HepG2 (cell line): ENCODE measurements around the gene TRAPPC3. TPM values are rescaled to one million over a fixed set of nuclear protein-coding genes. Genes with fewer than 3 reads are reported as not detected.
A peak's percentile ranks its signal among the peaks of the same experiment; 100 is the strongest.

Source experiments
- AHR ChIP-seq: IDR thresholded peaks from 2 replicates; pipeline ENCODE4 v1.6.1; 2018; ENCODE audit warnings: missing genetic modification reagents, missing compliant biosample characterization
- ATAD3A ChIP-seq: sonication (generic); formaldehyde crosslinking; IDR thresholded peaks from 2 replicates; pipeline ENCODE4 v1.4.0; 2020; ENCODE audit warnings: missing genetic modification reagents
- BORCS8-MEF2B ChIP-seq: sonication (generic); formaldehyde crosslinking; IDR thresholded peaks from 2 replicates; pipeline ENCODE4 v1.8.0; 2022; ENCODE audit warnings: mild to moderate bottlenecking, missing genetic modification reagents
- LCORL ChIP-seq, 2 experiments: fragments of 450-650 bp in 1 of 2; sonication (generic) in 1 of 2; formaldehyde crosslinking in 1 of 2; IDR thresholded peaks; 2 replicates each; pipeline versions ENCODE4 v1.5.0 to v1.6.1; 2017 to 2020; ENCODE audit warnings: antibody characterized with exemption in 1 of 2, missing genetic modification reagents in 1 of 2
- MIXL1 ChIP-seq: IDR thresholded peaks from 2 replicates; pipeline ENCODE4 v1.6.1; 2016
- POLR2A ChIP-seq, 2 experiments: IDR thresholded peaks; 2 replicates each; pipeline ENCODE4 v1.6.1; 2011; ENCODE audit warnings: low read depth in 2 of 2, low read length in 2 of 2, mild to moderate bottlenecking in 1 of 2, moderate library complexity in 1 of 2; ENCODE audit not compliant: insufficient read depth in 1 of 2
- PRPF4 ChIP-seq: fragments of 200-400 bp; formaldehyde crosslinking; IDR thresholded peaks from 2 replicates; pipeline ENCODE4 v1.6.1; 2016; ENCODE audit warnings: low read length, low read depth; ENCODE audit not compliant: poor library complexity, severe bottlenecking
- RBM22 ChIP-seq: fragments of 200-400 bp; formaldehyde crosslinking; optimal IDR thresholded peaks from 2 replicates; pipeline ENCODE3; 2017; ENCODE audit warnings: mild to moderate bottlenecking, low read length, moderate library complexity
- RFX5 ChIP-seq: IDR thresholded peaks from 2 replicates; pipeline ENCODE4 v1.6.1; 2011; ENCODE audit warnings: low read depth, low read length, improper control_type of control experiment
- SIX1 ChIP-seq: sonication (generic); formaldehyde crosslinking; IDR thresholded peaks from 2 replicates; pipeline ENCODE4 v1.4.0; 2020; ENCODE audit warnings: missing genetic modification reagents, borderline replicate concordance
- TBX3 ChIP-seq: fragments of 450-650 bp; IDR thresholded peaks from 2 replicates; pipeline ENCODE4 v1.6.1; 2017; ENCODE audit warnings: antibody characterized with exemption, mild to moderate bottlenecking, inconsistent platforms, borderline replicate concordance
- TEAD2 ChIP-seq: sonication (generic); formaldehyde crosslinking; IDR thresholded peaks from 2 replicates; pipeline ENCODE4 v1.9.0; 2021; ENCODE audit warnings: missing genetic modification reagents
- THAP11 ChIP-seq: IDR thresholded peaks from 2 replicates; pipeline ENCODE4 v1.6.1; 2016; ENCODE audit warnings: missing biosample characterization, missing genetic modification reagents
- XBP1 ChIP-seq: sonication (generic); formaldehyde crosslinking; IDR thresholded peaks from 2 replicates; pipeline ENCODE4 v1.5.0; 2020; ENCODE audit warnings: missing genetic modification reagents
- XRCC5 ChIP-seq: fragments of 200-400 bp; formaldehyde crosslinking; optimal IDR thresholded peaks from 2 replicates; pipeline ENCODE3; 2017; ENCODE audit warnings: mild to moderate bottlenecking, low read length
- ZNF20 ChIP-seq: sonication (generic); formaldehyde crosslinking; IDR thresholded peaks from 2 replicates; pipeline ENCODE4 v1.4.0; 2020; ENCODE audit warnings: mild to moderate bottlenecking, moderate library complexity, missing genetic modification reagents
- ZNF572 ChIP-seq: sonication (generic); formaldehyde crosslinking; IDR thresholded peaks from 2 replicates; pipeline ENCODE4 v1.5.1; 2020; ENCODE audit warnings: mild to moderate bottlenecking, missing genetic modification reagents
- ZNF629 ChIP-seq: sonication (generic); formaldehyde crosslinking; conservative IDR thresholded peaks from 2 replicates; pipeline ENCODE4 v1.5.0; 2020; ENCODE audit warnings: missing genetic modification reagents
- ZNF850 ChIP-seq: sonication (generic); formaldehyde crosslinking; conservative IDR thresholded peaks from 2 replicates; pipeline ENCODE4 v1.9.0; 2021; ENCODE audit warnings: mild to moderate bottlenecking, missing genetic modification reagents
- polyA plus RNA-seq, 8 experiments: library from polyadenylated mRNA; depleted of rRNA in 3 of 8; stranded (reverse) in 7 of 8; unstranded in 1 of 8; fragments of >200 nt; fragmentation: Illumina TruSeq in 4 of 8; extraction: Trizol in 4 of 8; gene quantifications; 2 replicates each; pipeline versions ENCODE4 v1.2.1 to v1.2.3, GENCODE V29; 2011 to 2016; ENCODE audit warnings: low read depth in 4 of 8, missing spikeins in 1 of 8, mixed read lengths in 1 of 8; ENCODE audit not compliant: insufficient read depth in 1 of 8
- total RNA-seq, 5 experiments: library from RNA; depleted of rRNA; stranded (reverse); fragments of >200 nt; fragmentation: Illumina TruSeq; extraction: Trizol; gene quantifications; 2 replicates each; pipeline ENCODE4 v1.2.3, GENCODE V29; 2016; ENCODE audit warnings: low read depth in 1 of 5
- TF ChIP-seq, protein P1 (sequence below): sonication (generic); formaldehyde crosslinking; conservative IDR thresholded peaks from 2 replicates; pipeline ENCODE4 v1.5.0; 2020; ENCODE audit warnings: missing genetic modification reagents
- TF ChIP-seq, protein P2 (sequence below): sonication (generic); formaldehyde crosslinking; IDR thresholded peaks from 2 replicates; pipeline ENCODE4; 2020; ENCODE audit warnings: missing genetic modification reagents, mild to moderate bottlenecking, borderline replicate concordance
- TF ChIP-seq, protein P3 (sequence below): sonication (generic); formaldehyde crosslinking; conservative IDR thresholded peaks from 2 replicates; pipeline ENCODE4 v1.4.0; 2020; ENCODE audit warnings: missing genetic modification reagents
- TF ChIP-seq, protein P4 (sequence below): sonication (generic); formaldehyde crosslinking; conservative IDR thresholded peaks from 2 replicates; pipeline ENCODE4 v1.4.0; 2020; ENCODE audit warnings: mild to moderate bottlenecking, missing genetic modification reagents, moderate library complexity

Gene TRAPPC3
- total and polyA plus RNA-seq, 2 of the 13 experiments (the other 11 are each of a cell fraction or from before 2014, with no cell fraction given) = 53.7 to 62.4 TPM

DNA sequence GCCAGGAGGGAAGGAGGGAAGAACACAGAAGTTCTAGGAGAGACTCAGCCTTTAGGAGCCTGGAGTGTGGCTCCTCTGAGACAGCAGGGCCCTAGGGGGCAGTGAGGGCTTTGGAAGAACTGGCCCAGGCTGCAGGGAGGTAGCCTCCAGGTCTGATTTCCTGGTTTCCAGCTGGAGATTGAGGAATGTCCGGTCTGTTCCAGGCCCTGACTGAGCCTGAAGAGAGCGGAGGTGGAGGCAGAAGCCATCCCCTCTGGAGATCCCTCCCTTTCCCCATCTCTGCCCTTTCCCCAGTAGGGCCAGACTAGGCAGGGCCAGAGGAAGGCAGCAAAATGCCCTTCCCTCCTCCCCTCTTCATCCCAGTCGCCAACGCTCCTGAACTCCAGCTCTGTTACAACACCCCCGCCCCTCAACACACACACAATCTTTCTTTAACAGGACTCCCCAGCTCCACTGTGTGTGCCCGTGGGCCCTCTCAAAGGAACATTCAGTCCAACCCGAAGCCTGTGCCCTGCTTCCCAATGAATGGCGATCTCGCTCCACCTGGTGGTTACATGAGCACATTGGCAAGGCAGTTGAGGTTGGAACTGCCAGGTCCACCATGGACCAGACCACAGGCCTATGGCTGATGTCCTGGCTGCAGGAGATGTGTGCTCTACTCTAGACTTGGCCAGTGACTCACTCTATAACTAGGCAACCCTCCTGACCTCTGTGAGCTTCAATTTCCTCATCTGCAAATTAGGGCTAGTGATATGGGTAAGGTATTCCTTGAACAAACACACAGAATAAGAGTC, 38.7 kb upstream of the TRAPPC3 start (continued):
- no peak for TF ChIP-seq ZNF850 (CRISPR knock-in tag)
- TF ChIP-seq XRCC5 = peak; percentile 94
- no peak for TF ChIP-seq ATAD3A (CRISPR knock-in tag)
- no peak for TF ChIP-seq PRPF4
- TF ChIP-seq BORCS8-MEF2B (CRISPR knock-in tag) = no peak
- TF ChIP-seq, protein P1, sequence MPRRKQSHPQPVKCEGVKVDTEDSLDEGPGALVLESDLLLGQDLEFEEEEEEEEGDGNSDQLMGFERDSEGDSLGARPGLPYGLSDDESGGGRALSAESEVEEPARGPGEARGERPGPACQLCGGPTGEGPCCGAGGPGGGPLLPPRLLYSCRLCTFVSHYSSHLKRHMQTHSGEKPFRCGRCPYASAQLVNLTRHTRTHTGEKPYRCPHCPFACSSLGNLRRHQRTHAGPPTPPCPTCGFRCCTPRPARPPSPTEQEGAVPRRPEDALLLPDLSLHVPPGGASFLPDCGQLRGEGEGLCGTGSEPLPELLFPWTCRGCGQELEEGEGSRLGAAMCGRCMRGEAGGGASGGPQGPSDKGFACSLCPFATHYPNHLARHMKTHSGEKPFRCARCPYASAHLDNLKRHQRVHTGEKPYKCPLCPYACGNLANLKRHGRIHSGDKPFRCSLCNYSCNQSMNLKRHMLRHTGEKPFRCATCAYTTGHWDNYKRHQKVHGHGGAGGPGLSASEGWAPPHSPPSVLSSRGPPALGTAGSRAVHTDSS = no peak
- TF ChIP-seq ZNF629 (CRISPR knock-in tag) = no peak
- TF ChIP-seq, protein P2, sequence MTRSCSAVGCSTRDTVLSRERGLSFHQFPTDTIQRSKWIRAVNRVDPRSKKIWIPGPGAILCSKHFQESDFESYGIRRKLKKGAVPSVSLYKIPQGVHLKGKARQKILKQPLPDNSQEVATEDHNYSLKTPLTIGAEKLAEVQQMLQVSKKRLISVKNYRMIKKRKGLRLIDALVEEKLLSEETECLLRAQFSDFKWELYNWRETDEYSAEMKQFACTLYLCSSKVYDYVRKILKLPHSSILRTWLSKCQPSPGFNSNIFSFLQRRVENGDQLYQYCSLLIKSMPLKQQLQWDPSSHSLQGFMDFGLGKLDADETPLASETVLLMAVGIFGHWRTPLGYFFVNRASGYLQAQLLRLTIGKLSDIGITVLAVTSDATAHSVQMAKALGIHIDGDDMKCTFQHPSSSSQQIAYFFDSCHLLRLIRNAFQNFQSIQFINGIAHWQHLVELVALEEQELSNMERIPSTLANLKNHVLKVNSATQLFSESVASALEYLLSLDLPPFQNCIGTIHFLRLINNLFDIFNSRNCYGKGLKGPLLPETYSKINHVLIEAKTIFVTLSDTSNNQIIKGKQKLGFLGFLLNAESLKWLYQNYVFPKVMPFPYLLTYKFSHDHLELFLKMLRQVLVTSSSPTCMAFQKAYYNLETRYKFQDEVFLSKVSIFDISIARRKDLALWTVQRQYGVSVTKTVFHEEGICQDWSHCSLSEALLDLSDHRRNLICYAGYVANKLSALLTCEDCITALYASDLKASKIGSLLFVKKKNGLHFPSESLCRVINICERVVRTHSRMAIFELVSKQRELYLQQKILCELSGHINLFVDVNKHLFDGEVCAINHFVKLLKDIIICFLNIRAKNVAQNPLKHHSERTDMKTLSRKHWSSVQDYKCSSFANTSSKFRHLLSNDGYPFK (CRISPR knock-in tag) = 0 out of 2 replicates have a peak, but pooled peaks have one; percentile 53
- no peak for TF ChIP-seq LCORL (IDR thresholded peaks at IDR 0.05)
- TF ChIP-seq LCORL (CRISPR knock-in tag; IDR thresholded peaks at IDR 0.05) = peak; percentile 55
- TF ChIP-seq RBM22 = no peak
- TF ChIP-seq MIXL1 (CRISPR knock-in tag) = peak; percentile 33; the same call in 1 of the 2 replicates
- TF ChIP-seq, protein P3, sequence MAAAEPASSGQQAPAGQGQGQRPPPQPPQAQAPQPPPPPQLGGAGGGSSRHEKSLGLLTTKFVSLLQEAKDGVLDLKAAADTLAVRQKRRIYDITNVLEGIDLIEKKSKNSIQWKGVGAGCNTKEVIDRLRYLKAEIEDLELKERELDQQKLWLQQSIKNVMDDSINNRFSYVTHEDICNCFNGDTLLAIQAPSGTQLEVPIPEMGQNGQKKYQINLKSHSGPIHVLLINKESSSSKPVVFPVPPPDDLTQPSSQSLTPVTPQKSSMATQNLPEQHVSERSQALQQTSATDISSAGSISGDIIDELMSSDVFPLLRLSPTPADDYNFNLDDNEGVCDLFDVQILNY (CRISPR knock-in tag) = no peak
- TF ChIP-seq SIX1 (CRISPR knock-in tag) = no peak
- peak; percentile 91 for TF ChIP-seq THAP11 (CRISPR knock-in tag)
- TF ChIP-seq ZNF572 (CRISPR knock-in tag) = no peak
- TF ChIP-seq XBP1 (CRISPR knock-in tag) = no peak
- TF ChIP-seq TBX3 = no peak
- no peak for TF ChIP-seq RFX5
- TF ChIP-seq, protein P4, sequence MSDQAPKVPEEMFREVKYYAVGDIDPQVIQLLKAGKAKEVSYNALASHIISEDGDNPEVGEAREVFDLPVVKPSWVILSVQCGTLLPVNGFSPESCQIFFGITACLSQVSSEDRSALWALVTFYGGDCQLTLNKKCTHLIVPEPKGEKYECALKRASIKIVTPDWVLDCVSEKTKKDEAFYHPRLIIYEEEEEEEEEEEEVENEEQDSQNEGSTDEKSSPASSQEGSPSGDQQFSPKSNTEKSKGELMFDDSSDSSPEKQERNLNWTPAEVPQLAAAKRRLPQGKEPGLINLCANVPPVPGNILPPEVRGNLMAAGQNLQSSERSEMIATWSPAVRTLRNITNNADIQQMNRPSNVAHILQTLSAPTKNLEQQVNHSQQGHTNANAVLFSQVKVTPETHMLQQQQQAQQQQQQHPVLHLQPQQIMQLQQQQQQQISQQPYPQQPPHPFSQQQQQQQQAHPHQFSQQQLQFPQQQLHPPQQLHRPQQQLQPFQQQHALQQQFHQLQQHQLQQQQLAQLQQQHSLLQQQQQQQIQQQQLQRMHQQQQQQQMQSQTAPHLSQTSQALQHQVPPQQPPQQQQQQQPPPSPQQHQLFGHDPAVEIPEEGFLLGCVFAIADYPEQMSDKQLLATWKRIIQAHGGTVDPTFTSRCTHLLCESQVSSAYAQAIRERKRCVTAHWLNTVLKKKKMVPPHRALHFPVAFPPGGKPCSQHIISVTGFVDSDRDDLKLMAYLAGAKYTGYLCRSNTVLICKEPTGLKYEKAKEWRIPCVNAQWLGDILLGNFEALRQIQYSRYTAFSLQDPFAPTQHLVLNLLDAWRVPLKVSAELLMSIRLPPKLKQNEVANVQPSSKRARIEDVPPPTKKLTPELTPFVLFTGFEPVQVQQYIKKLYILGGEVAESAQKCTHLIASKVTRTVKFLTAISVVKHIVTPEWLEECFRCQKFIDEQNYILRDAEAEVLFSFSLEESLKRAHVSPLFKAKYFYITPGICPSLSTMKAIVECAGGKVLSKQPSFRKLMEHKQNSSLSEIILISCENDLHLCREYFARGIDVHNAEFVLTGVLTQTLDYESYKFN (CRISPR knock-in tag) = no peak
- TF ChIP-seq TEAD2 = no peak
- TF ChIP-seq AHR = no peak
- TF ChIP-seq ZNF20 = no peak
- peak in 1 of 2 experiments; percentile 46; a peak in 2 of 4 replicates for TF ChIP-seq POLR2A (IDR thresholded peaks at IDR 0.05; ENCODE audit: insufficient read depth in 1 of 2, low read depth in 2 of 2, low read length in 2 of 2)
